HTERT RPE-1 (cell line): ENCODE data around the gene YAP1.

Experiments used
- in situ Hi-C: fragments of 300-500 bp; cut with MboI; formaldehyde crosslinking; loops from 4 replicates; pipeline ENCODE4 v1.14.3; 2020; ENCODE audit warnings: low sequenced_read_pairs

Gene YAP1

GRCh38 chr11:102116453-102117205 lies 6.4 kb downstream of the YAP1 start:
- in situ Hi-C loops = no loop called here

- in situ Hi-C loops = no loop called here
Measured at GRCh38 chr11:102117472-102118113, 7.3 kb downstream of the YAP1 start.

DNA sequence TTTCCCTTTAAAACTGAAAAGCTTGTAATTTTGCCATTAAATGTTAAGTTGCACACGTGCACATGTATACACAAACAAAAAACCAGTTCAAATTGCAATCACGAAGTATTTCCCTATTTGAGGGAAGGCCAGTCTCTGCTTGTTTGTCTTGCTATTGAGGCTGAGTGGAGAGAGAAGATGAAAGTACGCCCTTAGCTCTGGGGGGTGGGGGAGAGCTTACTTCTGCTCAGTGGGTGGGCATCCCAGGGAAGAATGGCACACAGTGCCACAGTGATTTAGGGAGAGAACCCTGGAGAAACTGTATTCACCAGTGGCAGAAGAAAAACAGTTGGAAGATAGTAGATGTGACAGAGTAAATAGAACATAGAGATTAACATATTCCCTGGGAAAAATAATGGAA lies 8.7 kb downstream of the YAP1 start:
- in situ Hi-C loops = no loop called here

DNA sequence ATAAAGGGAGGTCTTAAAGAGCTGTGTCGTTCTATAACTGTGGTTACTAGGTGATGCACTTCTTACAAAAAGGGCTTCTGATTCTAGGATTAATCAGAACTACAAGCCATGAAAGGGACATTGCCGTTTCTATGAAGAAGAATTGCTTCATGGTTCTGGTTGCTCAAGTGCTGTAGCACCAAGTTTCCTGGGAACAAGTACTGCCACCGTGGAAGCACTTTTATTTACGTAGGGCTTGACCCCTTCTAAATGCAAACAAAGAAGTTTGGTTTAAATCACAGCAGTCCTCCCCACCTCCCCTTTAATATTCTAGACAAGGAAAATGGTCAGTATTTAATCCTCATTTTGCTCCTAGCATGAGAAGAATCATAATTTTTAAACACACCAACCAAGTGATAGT lies 9.8 kb downstream of the YAP1 start:
- in situ Hi-C loops = no loop called here

GRCh38 chr11:102120437-102120973 lies 10.3 kb downstream of the YAP1 start:
- in situ Hi-C loops = no loop called here

- in situ Hi-C loops = no loop called here
Measured at GRCh38 chr11:102121329-102121728, 11.1 kb downstream of the YAP1 start.

DNA sequence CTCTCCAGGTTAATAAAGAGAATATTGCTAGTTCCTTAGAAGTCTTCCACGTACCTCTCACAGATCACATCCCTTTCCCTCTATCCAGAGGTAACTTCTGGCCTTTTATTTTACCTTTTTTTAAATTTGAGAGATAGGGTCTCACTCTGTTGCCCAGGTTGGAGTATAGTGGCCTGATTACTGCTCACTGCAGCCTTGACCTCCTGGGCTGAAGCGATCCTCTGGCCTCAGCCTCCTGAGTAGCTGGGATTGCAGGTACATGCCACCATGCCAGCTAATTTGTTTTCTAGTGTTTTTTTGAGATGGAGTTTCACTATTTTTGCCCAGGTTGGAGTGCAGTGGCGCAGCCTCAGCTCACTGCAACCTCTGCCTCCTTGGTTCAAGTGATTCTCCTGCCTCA lies 24.4 kb downstream of the YAP1 start:
- in situ Hi-C loops = no loop called here

GRCh38 chr11:102135256-102135655 lies 25.0 kb downstream of the YAP1 start:
- in situ Hi-C loops = no loop called here

DNA sequence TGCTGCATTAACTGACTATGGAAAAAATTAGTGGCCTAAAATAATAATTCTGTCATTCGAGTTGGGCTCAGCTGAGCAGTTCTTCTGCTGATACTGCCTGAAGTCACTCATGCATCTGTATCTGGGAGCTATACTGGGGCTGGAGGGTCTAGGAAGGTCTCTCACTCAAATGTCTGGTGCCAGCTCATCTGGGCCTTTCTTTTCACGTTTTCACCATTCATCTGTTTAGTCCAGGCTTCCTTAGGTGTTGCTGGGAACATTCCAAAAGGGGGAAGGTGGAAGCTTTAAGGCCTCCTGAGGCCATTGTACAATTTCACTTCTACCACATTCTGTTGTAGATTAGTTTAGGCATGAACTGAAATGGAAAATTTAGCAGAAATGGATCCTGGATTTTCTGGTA lies 28.0 kb downstream of the YAP1 start:
- in situ Hi-C loops = no loop called here

GRCh38 chr11:102138670-102139069 lies 28.4 kb downstream of the YAP1 start:
- in situ Hi-C loops = no loop called here

DNA sequence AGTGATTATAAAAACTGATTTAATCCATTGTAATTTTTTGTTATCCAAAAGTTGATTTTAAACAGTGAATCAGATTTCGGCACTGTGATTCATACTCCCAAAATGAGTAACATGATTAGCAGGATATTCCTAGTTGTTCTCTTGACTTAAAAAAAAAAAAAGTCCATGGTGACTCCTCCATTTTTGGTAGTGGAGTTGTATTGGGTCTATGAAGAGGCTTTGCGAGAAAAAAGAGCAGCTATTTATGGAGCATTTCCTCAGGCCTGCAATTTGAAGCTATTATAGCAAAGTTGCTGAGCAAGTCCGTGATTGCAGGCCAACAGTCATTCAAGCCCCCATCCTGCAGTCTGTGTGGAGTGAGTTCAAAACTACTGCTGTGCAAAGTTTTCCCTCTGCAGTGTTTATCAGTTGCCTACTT lies 28.8 kb downstream of the YAP1 start:
- in situ Hi-C loops = no loop called here

GRCh38 chr11:102142333-102142732 lies 32.1 kb downstream of the YAP1 start:
- in situ Hi-C loops = no loop called here

GRCh38 chr11:102143867-102144266 lies 33.6 kb downstream of the YAP1 start:
- in situ Hi-C loops = no loop called here

GRCh38 chr11:102144357-102145355 lies 34.4 kb downstream of the YAP1 start:
- in situ Hi-C loops = no loop called here

DNA sequence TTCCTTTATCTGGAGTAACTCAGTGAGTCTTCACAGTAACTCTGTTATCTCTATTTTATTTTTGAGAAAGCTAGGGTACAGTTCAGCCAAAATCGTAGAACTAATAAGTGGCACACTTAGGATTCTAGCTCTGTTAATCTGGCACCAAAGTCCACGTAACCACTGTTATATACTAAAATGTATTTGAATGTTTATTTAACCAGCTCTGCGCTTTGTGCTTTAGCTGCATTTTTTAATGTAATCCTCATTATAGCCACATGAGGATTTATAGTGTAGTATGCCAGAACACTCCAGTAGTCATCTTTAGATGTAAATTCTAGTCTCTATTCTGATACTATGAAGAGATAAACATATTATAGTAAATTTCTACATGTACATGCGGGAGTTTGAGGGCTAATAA lies 36.8 kb downstream of the YAP1 start:
- in situ Hi-C loops = no loop called here

GRCh38 chr11:102147632-102148031 lies 37.4 kb downstream of the YAP1 start:
- in situ Hi-C loops = no loop called here

GRCh38 chr11:102148059-102148458 lies 37.8 kb downstream of the YAP1 start:
- in situ Hi-C loops = no loop called here

DNA sequence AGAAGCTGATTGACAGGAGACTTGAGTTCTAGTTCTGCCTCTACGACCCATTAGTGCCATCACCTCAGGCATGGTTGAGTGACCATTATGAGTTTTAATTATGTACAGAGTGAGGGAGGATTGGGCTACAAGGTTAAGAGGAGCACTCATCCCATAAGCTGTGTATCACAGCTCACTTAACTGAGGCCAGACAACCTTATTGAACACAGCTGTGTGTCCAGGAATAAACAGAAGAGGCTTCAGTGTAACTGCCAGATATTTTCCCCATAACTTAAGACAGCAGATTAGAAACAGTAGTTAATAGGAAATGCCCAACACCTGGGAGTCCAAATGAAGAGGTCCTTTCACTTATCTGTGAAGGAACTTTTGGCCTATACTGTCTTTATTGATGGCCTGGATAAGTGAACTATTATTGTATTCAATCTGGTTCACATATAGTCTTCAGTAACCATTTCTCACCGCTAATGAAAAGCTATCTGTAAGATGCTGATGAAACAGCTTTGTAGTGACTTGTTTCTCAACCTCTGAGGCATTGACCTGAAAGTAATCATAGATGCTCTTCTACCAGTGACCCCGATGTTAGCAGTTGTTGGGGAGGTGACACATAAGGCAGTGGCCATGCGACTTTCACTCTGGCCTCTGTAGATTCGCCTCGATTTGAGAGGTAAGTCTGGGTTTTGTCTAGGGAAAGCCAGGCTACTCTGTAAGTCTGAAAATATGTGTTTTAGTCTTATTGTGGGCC lies 41.7 kb downstream of the YAP1 start:
- in situ Hi-C loops = no loop called here

DNA sequence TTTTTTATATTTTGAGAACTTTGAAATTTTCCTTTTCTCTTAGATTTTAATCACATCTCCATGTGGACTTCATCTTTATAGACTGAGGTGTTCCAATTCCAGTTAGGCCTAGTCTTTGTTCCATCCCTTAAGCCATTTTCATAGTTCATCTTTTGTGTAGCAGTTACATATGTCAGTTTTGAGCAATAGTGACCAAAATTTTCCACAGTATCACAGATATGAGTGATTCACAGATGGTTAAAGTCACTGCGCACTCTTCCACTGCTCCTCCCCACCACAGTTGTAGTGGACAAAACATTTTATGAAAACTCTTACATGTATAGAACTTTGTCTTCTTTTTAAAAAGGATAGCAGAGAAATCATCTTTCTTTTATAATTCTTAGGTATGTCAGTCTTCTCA lies 42.8 kb downstream of the YAP1 start:
- in situ Hi-C loops = no loop called here

GRCh38 chr11:102154806-102155205 lies 44.6 kb downstream of the YAP1 start:
- in situ Hi-C loops = no loop called here
